WTC11 (cell line): ENCODE measurements around the gene TIGAR. TPM values are rescaled to one million over a fixed set of nuclear protein-coding genes. Genes with fewer than 3 reads are reported as not detected.

Experiments used
- ATAC-seq: fragments of 200-7000 bp; cut with Tn5 transposase; 2 replicates; pipeline ENCODE4 v1.10.0; 2021; ENCODE audit warnings: mild to moderate bottlenecking, moderate library complexity
- CTCF ChIA-PET: fragments of 300-600 bp; sonication (Branson Sonifier 250); formaldehyde crosslinking; loops from one replicate; lab custom pipeline; 2021; ENCODE audit warnings: antibody characterized with exemption; lab: Charles Lee
- POLR2A ChIA-PET: fragments of 350-600 bp; sonication (Branson Sonifier 250); formaldehyde crosslinking; loops from one replicate; lab custom pipeline; 2021; ENCODE audit warnings: antibody characterized with exemption; lab: Charles Lee
- DNase-seq: peaks from one replicate; pipeline ENCODE4 v3.0.0; 2021; ENCODE audit warnings: low spot score
- H3K27ac Mint-ChIP-seq: 2 replicates; pipeline ENCODE4 v1.8.0; 2021; ENCODE audit warnings: mixed read lengths
- H3K27me3 Mint-ChIP-seq: 2 replicates; pipeline ENCODE4 v1.8.0; 2021; ENCODE audit warnings: low read depth, mild to moderate bottlenecking, moderate library complexity, mixed read lengths
- H3K36me3 Mint-ChIP-seq: 2 replicates; pipeline ENCODE4 v1.8.0; 2021; ENCODE audit warnings: mixed read lengths
- H3K4me1 Mint-ChIP-seq: 2 replicates; pipeline ENCODE4 v1.8.0; 2022; ENCODE audit warnings: mixed read lengths
- H3K4me3 Mint-ChIP-seq: 2 replicates; pipeline ENCODE4 v1.8.0; 2021; ENCODE audit warnings: mild to moderate bottlenecking, moderate library complexity, mixed read lengths
- H3K9me3 Mint-ChIP-seq: 2 replicates; pipeline ENCODE4 v1.8.0; 2021; ENCODE audit warnings: mixed read lengths
- ATF1 ChIP-seq: sonication (generic); formaldehyde crosslinking; IDR thresholded peaks from 2 replicates; pipeline ENCODE4 v1.8.1; 2023; ENCODE audit warnings: mild to moderate bottlenecking, moderate library complexity, missing genetic modification reagents
- EMX1 ChIP-seq: fragments of 250-450 bp; sonication (Bioruptor Pico); IDR thresholded peaks from 2 replicates; pipeline ENCODE4 v1.8.0; 2021; ENCODE audit warnings: mild to moderate bottlenecking
- ESRRA ChIP-seq: sonication (generic); formaldehyde crosslinking; IDR thresholded peaks from 2 replicates; pipeline ENCODE4 v1.8.1; 2022; ENCODE audit warnings: mild to moderate bottlenecking, missing genetic modification reagents, borderline replicate concordance
- FOXJ3 ChIP-seq: sonication (generic); formaldehyde crosslinking; IDR thresholded peaks from 2 replicates; pipeline ENCODE4 v1.9.0; 2021; ENCODE audit warnings: missing genetic modification reagents, mild to moderate bottlenecking, borderline replicate concordance
- GTF2I ChIP-seq: fragments of 250-450 bp; sonication (Bioruptor Pico); conservative IDR thresholded peaks from 2 replicates; pipeline ENCODE4 v1.4.0; 2021; ENCODE audit warnings: mild to moderate bottlenecking
- RORB ChIP-seq: fragments of 250-450 bp; sonication (Bioruptor Pico); IDR thresholded peaks from 2 replicates; pipeline ENCODE4 v1.9.0; 2021; ENCODE audit warnings: mild to moderate bottlenecking
- SMAD3 ChIP-seq: sonication (generic); formaldehyde crosslinking; IDR thresholded peaks from 2 replicates; pipeline ENCODE4 v1.8.0; 2022; ENCODE audit warnings: missing genetic modification reagents, mild to moderate bottlenecking, borderline replicate concordance
- SOX15 ChIP-seq: fragments of 250-450 bp; sonication (Bioruptor Pico); IDR thresholded peaks from 2 replicates; pipeline ENCODE4 v1.9.0; 2021; ENCODE audit warnings: mild to moderate bottlenecking
- ZNF416 ChIP-seq: fragments of 250-450 bp; sonication (Bioruptor Pico); IDR thresholded peaks from 2 replicates; pipeline ENCODE4 v1.9.0; 2021; ENCODE audit warnings: mild to moderate bottlenecking, inconsistent platforms
- ZNF671 ChIP-seq: fragments of 250-450 bp; sonication (Bioruptor Pico); IDR thresholded peaks from 2 replicates; pipeline ENCODE4 v1.8.0; 2021; ENCODE audit warnings: mild to moderate bottlenecking
- total RNA-seq: library from RNA; stranded (reverse); gene quantifications from 3 replicates; pipeline ENCODE4 v1.2.3, GENCODE V29; 2021
- TF ChIP-seq, protein P1 (sequence below): sonication (generic); formaldehyde crosslinking; IDR thresholded peaks from 2 replicates; pipeline ENCODE4 v1.8.1; 2023; ENCODE audit warnings: mild to moderate bottlenecking, missing genetic modification reagents, moderate library complexity
- TF ChIP-seq, protein P2 (sequence below): sonication (generic); formaldehyde crosslinking; IDR thresholded peaks from 2 replicates; pipeline ENCODE4 v1.8.0; 2022; ENCODE audit warnings: mild to moderate bottlenecking, missing genetic modification reagents
- TF ChIP-seq, protein P3 (sequence below): sonication (generic); formaldehyde crosslinking; IDR thresholded peaks from 2 replicates; pipeline ENCODE4 v1.8.1; 2022; ENCODE audit warnings: mild to moderate bottlenecking, missing genetic modification reagents, moderate library complexity, borderline replicate concordance
- TF ChIP-seq, protein P4 (sequence below): sonication (generic); formaldehyde crosslinking; IDR thresholded peaks from 2 replicates; pipeline ENCODE4 v1.8.1; 2023; ENCODE audit warnings: mild to moderate bottlenecking, moderate library complexity, missing genetic modification reagents
- TF ChIP-seq, protein P5 (sequence below): sonication (generic); formaldehyde crosslinking; IDR thresholded peaks from 2 replicates; pipeline ENCODE4 v1.8.0; 2023; ENCODE audit warnings: missing genetic modification reagents, mild to moderate bottlenecking, borderline replicate concordance
- TF ChIP-seq, protein P6 (sequence below): sonication (generic); formaldehyde crosslinking; IDR thresholded peaks from 2 replicates; pipeline ENCODE4 v1.8.1; 2023; ENCODE audit warnings: mild to moderate bottlenecking, missing genetic modification reagents

The TIGAR gene
- total RNA-seq, 1 experiment from 2014 or later, result 26.7 TPM

DNA sequence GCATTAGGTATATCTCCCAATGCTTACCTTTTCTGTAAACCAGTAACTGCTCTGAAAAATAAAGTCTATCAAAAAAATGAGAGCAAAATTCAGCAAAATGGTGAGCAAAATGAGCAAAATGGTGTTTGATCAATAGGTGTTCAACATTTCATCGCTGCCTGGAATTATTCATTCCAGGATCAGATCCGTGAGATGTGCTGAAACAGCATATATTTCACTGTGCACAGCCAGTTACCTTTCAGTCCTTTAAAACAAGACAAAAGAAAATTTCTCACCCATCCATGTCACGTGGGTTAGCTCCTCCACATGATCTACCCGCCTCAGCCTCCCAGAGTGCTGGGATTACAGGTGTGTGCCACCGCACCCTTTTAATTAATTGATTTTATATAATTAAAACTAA lies 66.6 kb downstream of the TIGAR start:
- POLR2A ChIA-PET, result no interaction called here

DNA sequence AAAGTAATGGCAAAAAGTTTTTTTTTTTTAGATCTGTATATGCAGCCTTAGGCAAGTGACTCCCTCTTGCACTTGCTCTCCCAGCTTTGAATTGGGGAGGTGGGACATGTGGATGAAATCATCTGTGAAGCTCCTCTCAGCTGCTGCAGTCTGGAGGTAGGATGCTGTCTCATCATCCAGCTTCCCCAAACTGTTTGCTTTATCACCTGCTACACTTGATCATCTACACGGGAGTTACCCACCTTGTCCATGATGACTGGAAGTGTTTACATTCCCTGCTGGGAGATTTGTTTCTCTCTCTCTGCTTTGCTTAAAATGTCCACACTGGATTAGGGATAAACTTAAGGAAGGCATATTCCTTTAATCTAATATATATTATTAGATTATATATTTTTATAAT lies 67.0 kb downstream of the TIGAR start:
- Mint-ChIP-seq H3K27me3 (no peaks in the 10 kb centered on the region; the same call in 1 of the 2 replicates), H3K4me1 (0 out of 2 replicates have a peak, but pooled peaks cover 6% of the 10 kb centered on the region), H3K36me3 (no peaks in the 10 kb centered on the region), H3K9me3 (no peaks in the 10 kb centered on the region), H3K4me3 (no peak overlapping the region), H3K27ac (no peak overlapping the region)
- no peak for ATAC-seq
- ChIA-PET POLR2A (no interaction called here), CTCF (no interaction called here)
- no peak for DNase-seq
- TF ChIP-seq EMX1 (CRISPR knock-in tag) (no peak), ESRRA (CRISPR knock-in tag) (no peak), RORB (CRISPR knock-in tag) (no peak), ZNF671 (no peak), ATF1 (CRISPR knock-in tag) (no peak), SOX15 (CRISPR knock-in tag) (no peak), SMAD3 (CRISPR knock-in tag) (no peak), FOXJ3 (CRISPR knock-in tag) (no peak)
- TF ChIP-seq, protein P1, sequence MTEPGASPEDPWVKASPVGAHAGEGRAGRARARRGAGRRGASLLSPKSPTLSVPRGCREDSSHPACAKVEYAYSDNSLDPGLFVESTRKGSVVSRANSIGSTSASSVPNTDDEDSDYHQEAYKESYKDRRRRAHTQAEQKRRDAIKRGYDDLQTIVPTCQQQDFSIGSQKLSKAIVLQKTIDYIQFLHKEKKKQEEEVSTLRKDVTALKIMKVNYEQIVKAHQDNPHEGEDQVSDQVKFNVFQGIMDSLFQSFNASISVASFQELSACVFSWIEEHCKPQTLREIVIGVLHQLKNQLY (CRISPR knock-in tag), result no peak
- TF ChIP-seq, protein P2, sequence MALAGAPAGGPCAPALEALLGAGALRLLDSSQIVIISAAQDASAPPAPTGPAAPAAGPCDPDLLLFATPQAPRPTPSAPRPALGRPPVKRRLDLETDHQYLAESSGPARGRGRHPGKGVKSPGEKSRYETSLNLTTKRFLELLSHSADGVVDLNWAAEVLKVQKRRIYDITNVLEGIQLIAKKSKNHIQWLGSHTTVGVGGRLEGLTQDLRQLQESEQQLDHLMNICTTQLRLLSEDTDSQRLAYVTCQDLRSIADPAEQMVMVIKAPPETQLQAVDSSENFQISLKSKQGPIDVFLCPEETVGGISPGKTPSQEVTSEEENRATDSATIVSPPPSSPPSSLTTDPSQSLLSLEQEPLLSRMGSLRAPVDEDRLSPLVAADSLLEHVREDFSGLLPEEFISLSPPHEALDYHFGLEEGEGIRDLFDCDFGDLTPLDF, result no peak
- TF ChIP-seq, protein P3, sequence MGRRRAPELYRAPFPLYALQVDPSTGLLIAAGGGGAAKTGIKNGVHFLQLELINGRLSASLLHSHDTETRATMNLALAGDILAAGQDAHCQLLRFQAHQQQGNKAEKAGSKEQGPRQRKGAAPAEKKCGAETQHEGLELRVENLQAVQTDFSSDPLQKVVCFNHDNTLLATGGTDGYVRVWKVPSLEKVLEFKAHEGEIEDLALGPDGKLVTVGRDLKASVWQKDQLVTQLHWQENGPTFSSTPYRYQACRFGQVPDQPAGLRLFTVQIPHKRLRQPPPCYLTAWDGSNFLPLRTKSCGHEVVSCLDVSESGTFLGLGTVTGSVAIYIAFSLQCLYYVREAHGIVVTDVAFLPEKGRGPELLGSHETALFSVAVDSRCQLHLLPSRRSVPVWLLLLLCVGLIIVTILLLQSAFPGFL (CRISPR knock-in tag), result no peak
- TF ChIP-seq, protein P4, sequence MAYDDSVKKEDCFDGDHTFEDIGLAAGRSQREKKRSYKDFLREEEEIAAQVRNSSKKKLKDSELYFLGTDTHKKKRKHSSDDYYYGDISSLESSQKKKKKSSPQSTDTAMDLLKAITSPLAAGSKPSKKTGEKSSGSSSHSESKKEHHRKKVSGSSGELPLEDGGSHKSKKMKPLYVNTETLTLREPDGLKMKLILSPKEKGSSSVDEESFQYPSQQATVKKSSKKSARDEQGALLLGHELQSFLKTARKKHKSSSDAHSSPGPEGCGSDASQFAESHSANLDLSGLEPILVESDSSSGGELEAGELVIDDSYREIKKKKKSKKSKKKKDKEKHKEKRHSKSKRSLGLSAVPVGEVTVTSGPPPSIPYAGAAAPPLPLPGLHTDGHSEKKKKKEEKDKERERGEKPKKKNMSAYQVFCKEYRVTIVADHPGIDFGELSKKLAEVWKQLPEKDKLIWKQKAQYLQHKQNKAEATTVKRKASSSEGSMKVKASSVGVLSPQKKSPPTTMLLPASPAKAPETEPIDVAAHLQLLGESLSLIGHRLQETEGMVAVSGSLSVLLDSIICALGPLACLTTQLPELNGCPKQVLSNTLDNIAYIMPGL, result no peak

More for the DNA sequence above, 66.6 kb downstream of the TIGAR start:
- DNase-seq (no peak), ATAC-seq (no peak)
- Mint-ChIP-seq H3K9me3 (no peaks in the 10 kb centered on the region), H3K4me1 (0 out of 2 replicates have a peak, but pooled peaks cover 6% of the 10 kb centered on the region), H3K27me3 (no peaks in the 10 kb centered on the region; the same call in 1 of the 2 replicates), H3K27ac (no peak overlapping the region), H3K4me3 (no peak overlapping the region), H3K36me3 (no peaks in the 10 kb centered on the region)
- TF ChIP-seq GTF2I (no peak), ZNF416 (CRISPR knock-in tag) (no peak)
- TF ChIP-seq, protein P5, sequence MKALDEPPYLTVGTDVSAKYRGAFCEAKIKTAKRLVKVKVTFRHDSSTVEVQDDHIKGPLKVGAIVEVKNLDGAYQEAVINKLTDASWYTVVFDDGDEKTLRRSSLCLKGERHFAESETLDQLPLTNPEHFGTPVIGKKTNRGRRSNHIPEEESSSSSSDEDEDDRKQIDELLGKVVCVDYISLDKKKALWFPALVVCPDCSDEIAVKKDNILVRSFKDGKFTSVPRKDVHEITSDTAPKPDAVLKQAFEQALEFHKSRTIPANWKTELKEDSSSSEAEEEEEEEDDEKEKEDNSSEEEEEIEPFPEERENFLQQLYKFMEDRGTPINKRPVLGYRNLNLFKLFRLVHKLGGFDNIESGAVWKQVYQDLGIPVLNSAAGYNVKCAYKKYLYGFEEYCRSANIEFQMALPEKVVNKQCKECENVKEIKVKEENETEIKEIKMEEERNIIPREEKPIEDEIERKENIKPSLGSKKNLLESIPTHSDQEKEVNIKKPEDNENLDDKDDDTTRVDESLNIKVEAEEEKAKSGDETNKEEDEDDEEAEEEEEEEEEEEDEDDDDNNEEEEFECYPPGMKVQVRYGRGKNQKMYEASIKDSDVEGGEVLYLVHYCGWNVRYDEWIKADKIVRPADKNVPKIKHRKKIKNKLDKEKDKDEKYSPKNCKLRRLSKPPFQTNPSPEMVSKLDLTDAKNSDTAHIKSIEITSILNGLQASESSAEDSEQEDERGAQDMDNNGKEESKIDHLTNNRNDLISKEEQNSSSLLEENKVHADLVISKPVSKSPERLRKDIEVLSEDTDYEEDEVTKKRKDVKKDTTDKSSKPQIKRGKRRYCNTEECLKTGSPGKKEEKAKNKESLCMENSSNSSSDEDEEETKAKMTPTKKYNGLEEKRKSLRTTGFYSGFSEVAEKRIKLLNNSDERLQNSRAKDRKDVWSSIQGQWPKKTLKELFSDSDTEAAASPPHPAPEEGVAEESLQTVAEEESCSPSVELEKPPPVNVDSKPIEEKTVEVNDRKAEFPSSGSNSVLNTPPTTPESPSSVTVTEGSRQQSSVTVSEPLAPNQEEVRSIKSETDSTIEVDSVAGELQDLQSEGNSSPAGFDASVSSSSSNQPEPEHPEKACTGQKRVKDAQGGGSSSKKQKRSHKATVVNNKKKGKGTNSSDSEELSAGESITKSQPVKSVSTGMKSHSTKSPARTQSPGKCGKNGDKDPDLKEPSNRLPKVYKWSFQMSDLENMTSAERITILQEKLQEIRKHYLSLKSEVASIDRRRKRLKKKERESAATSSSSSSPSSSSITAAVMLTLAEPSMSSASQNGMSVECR (CRISPR knock-in tag), result no peak
- TF ChIP-seq, protein P6, sequence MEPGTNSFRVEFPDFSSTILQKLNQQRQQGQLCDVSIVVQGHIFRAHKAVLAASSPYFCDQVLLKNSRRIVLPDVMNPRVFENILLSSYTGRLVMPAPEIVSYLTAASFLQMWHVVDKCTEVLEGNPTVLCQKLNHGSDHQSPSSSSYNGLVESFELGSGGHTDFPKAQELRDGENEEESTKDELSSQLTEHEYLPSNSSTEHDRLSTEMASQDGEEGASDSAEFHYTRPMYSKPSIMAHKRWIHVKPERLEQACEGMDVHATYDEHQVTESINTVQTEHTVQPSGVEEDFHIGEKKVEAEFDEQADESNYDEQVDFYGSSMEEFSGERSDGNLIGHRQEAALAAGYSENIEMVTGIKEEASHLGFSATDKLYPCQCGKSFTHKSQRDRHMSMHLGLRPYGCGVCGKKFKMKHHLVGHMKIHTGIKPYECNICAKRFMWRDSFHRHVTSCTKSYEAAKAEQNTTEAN (CRISPR knock-in tag), result no peak
- CTCF ChIA-PET, result no interaction called here
